Heart right ventricle (tissue), 16 donors: Measurements from ENCODE around the gene DUSP21. TPM values are rescaled to one million over a fixed set of nuclear protein-coding genes. Genes with fewer than 3 reads are reported as not detected.
"Not testable (repeated sequence)": the region's sequence is repeated elsewhere in the genome, so short reads cannot be mapped to it uniquely, and the experiment has no call there.

Experiments used
- ATAC-seq, 8 donors: fragments of 200-7000 bp; cut with Tn5 transposase; one replicate each; pipeline ENCODE4 v1.9.1; 2020; ENCODE audit warnings: mild to moderate bottlenecking in 8 of 8, moderate library complexity in 8 of 8, moderate number of reproducible peaks in 1 of 8
- DNase-seq, 2 donors: peaks; one replicate each; pipeline ENCODE4 v3.0.0-alpha.2; 2020
- H3K27ac ChIP-seq, 10 donors: fragments of 200-600 bp; sonication (generic) in 2 of 10; one replicate each; pipeline versions ENCODE4 v1.5.0 to v1.8.0; 2020 to 2022; ENCODE audit warnings: mild to moderate bottlenecking in 3 of 10
- H3K27me3 ChIP-seq, 7 donors: fragments of 200-600 bp; one replicate each; pipeline ENCODE4 v1.8.0; 2021 to 2022; ENCODE audit warnings: mild to moderate bottlenecking in 2 of 7
- H3K36me3 ChIP-seq, 9 donors: fragments of 200-600 bp; sonication (generic) in 1 of 9; one replicate each; pipeline versions ENCODE4 v1.5.0 to v1.8.0; 2020 to 2022; ENCODE audit warnings: mild to moderate bottlenecking in 2 of 9
- H3K4me1 ChIP-seq, 9 donors: fragments of 200-600 bp; sonication (generic) in 1 of 9; one replicate each; pipeline versions ENCODE4 v1.5.0 to v1.8.0; 2020 to 2022; ENCODE audit warnings: mild to moderate bottlenecking in 4 of 9
- H3K4me3 ChIP-seq, 10 donors: fragments of 200-600 bp; sonication (generic) in 2 of 10; one replicate each; pipeline versions ENCODE4 v1.5.0 to v1.8.0; 2020 to 2022; ENCODE audit warnings: mild to moderate bottlenecking in 7 of 10, moderate library complexity in 2 of 10
- H3K9me3 ChIP-seq, 11 donors: fragments of 200-600 bp in 10 of 11; sonication (generic) in 2 of 11; one replicate each; pipeline versions ENCODE4 v1.5.0 to v1.8.0; 2013 to 2022; ENCODE audit warnings: mild to moderate bottlenecking in 2 of 11, control low read depth in 1 of 11, moderate library complexity in 1 of 11
- WGBS, 2 donors: extraction: QIAGEN DNeasy Blood & Tissue Kit; methylation state at CpG; one replicate each; pipeline ENCODE4 v1.1.7; 2013; ENCODE audit warnings: inconsistent platforms in 1 of 2; 5-methylcytosine and 5-hydroxymethylcytosine counted together
- intact Hi-C, 10 donors: fragments of 100-400 bp; cut with DNase I; formaldehyde crosslinking; loops; one replicate each; pipeline versions ENCODE4 v1.11.1 to v1.14.2; 2022
- polyA plus RNA-seq, 2 donors: library from polyadenylated mRNA; stranded (reverse); fragments of 200-250 nt; gene quantifications; one replicate each; pipeline ENCODE4 v1.2.3, GENCODE V29; 2013
- total RNA-seq, 10 donors: library from RNA; stranded (reverse); fragmentation: NEBNext Ultra II Directional in 3 of 10; extraction: Animal tissue kit (Norgen Biotek cat#: 25700) in 3 of 10; gene quantifications; one replicate each; pipeline versions ENCODE4 v1.2.1 to v1.2.4, GENCODE V29; 2021 to 2023
- TF ChIP-seq, protein P1 (sequence below), 9 donors: fragments of 200-600 bp; sonication (generic) in 2 of 9; IDR thresholded peaks; one replicate each; pipeline versions ENCODE4 v1.5.0 to v1.8.0; 2021 to 2022; ENCODE audit warnings: antibody characterized with exemption in 9 of 9, mild to moderate bottlenecking in 5 of 9, moderate library complexity in 1 of 9
- donor health status: Arrhythmogenic right ventricular cardiomyopathy.
- donor health status: ischemic (EF 13 %, LVEDD 7.1; RV severe dilation, severe dysfunction).
- donor health status: healthy with polysubstance abuse.
- donor health status: DM: no; HTN: yes; CAD: no.
- donor health status: DM: no; HTN: no; CAD: no.
- donor health status: ischemic (EF 25% LVEDD 6.9; RV normal size, moderate dysfunction).
- donor health status: ischemic (EF 25% LVEDD 5.7; RV mildly dilated, moderate dysfunction).
- donor health status: healthy.
- donor health status: DM: yes; HTN: yes; CAD: no.
- donor health status: Ischemic cardiomyopathy.
- donor health status: ischemic (EF 35%, LVEDD 5.7; RV mildly dilated, moderate dysfunction).
- donor health status: nonischemic (EF 11% LVEDD 7.7; RV severe dilation, severe dysfunction).
- donor health status: DM: yes; HTN: yes; CAD: no.
- donor health status: PGD.
- donor health status: ischemic (EF 29% LVEDD 5.4; RV normal size, mild dysfunction).
- donor health status: nonischemic (EF 23%, LVEDD 6.1; RV moderate dilation, normal function).

DUSP21 gene
- total and polyA plus RNA-seq, 12 donors, result not detected

DNA sequence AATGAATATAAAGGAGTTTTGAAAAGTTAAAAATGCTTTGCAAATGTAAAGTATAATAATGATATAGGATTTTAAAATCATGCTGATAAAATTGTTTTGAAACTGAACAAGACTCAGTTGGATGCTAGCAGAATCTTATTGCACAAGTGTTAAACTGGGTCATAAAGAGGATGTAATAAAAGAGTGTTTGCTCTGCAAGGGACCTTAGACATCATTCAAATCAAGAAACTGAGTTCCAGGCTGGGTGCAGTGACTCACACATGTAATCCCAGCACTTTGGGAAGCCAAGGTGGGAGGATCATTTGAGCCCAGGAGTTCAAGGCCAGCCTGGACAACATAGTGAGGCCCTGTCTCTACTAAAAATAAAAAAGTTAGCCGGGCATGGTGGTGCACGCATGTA, 27.5 kb upstream of the DUSP21 start:
- DNase-seq (no peak), ATAC-seq (no peak)
- Histone ChIP-seq H3K4me3 (no peak overlapping the region), H3K27ac (no peak overlapping the region), H3K4me1 (no peaks in the 10 kb centered on the region), H3K27me3 (peaks cover 0 to 24% (median 0%) of the 10 kb centered on the region in 7 donors), H3K9me3 (peaks cover 0 to under 1% (median 0%) of the 10 kb centered on the region in 11 donors), H3K36me3 (no peaks in the 10 kb centered on the region)
- 96 to 98% methylated on average over 2 of the region's 2 CpGs for WGBS, 2 donors
- TF ChIP-seq, protein P1, sequence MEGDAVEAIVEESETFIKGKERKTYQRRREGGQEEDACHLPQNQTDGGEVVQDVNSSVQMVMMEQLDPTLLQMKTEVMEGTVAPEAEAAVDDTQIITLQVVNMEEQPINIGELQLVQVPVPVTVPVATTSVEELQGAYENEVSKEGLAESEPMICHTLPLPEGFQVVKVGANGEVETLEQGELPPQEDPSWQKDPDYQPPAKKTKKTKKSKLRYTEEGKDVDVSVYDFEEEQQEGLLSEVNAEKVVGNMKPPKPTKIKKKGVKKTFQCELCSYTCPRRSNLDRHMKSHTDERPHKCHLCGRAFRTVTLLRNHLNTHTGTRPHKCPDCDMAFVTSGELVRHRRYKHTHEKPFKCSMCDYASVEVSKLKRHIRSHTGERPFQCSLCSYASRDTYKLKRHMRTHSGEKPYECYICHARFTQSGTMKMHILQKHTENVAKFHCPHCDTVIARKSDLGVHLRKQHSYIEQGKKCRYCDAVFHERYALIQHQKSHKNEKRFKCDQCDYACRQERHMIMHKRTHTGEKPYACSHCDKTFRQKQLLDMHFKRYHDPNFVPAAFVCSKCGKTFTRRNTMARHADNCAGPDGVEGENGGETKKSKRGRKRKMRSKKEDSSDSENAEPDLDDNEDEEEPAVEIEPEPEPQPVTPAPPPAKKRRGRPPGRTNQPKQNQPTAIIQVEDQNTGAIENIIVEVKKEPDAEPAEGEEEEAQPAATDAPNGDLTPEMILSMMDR (IDR thresholded peaks at IDR 0.05), result no peak
- intact Hi-C loops, result no loop called here

DNA sequence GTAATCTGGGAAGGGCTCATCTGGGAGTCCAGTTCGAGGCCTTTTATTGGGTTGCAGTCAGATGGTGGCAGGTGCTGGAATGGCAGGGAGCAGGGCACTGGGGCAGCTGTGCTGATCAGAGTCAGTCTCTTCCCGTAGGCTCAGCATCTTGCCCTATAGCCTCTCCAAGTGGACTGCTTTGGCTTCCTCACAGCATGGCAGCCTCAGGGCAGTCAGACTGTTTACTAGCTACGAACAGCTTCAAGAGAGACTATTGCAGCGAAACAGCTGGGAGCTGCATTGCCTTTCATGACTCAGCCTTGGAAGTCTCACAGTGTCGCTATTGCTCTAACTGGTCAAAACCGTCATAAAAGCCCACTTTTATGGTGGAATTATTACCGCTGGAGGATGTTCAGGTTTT, 26.8 kb upstream of the DUSP21 start:
- Histone ChIP-seq H3K9me3 (peaks cover 0 to 7% (median 0%) of the 10 kb centered on the region in 11 donors), H3K27ac (no peak overlapping the region), H3K4me1 (no peaks in the 10 kb centered on the region), H3K4me3 (no peak overlapping the region), H3K36me3 (no peaks in the 10 kb centered on the region), H3K27me3 (peaks cover 0 to 20% (median 0%) of the 10 kb centered on the region in 7 donors)
- ATAC-seq (no peak), DNase-seq (no peak)
- TF ChIP-seq, protein P1 (IDR thresholded peaks at IDR 0.05), result no peak
- intact Hi-C loops, result no loop called here
- WGBS, 2 donors, result 90% methylated on average over 7 of the region's 7 CpGs

DNA sequence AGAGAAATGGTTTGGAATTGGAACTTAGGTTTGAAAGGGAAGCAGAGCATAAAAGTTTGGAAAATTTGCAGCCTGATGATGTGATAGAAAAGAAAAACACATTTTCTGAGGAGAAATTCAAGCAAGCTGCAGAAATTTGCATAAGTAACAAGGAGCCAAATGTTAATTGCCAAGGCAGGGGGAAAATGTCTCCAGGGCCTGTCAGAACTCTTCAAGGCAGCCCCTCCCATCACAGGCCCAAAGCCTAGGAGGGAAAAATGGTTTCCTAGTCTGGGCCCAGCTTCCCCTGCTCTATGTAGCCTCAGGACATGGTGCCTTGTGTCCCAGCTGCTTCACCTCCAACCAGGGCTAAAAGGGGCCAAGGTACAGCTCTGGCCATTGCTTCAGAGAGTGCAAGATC, 21.2 kb upstream of the DUSP21 start:
- intact Hi-C loops, result no loop called here
- Histone ChIP-seq H3K9me3 (peaks cover 0 to 7% (median 0%) of the 10 kb centered on the region in 11 donors), H3K36me3 (no peaks in the 10 kb centered on the region), H3K27ac (no peak overlapping the region), H3K4me3 (no peak overlapping the region), H3K27me3 (peaks cover 0 to 15% (median 0%) of the 10 kb centered on the region in 7 donors), H3K4me1 (no peaks in the 10 kb centered on the region)
- ATAC-seq (no peak), DNase-seq (no peak)
- TF ChIP-seq, protein P1 (IDR thresholded peaks at IDR 0.05), result no peak

DNA sequence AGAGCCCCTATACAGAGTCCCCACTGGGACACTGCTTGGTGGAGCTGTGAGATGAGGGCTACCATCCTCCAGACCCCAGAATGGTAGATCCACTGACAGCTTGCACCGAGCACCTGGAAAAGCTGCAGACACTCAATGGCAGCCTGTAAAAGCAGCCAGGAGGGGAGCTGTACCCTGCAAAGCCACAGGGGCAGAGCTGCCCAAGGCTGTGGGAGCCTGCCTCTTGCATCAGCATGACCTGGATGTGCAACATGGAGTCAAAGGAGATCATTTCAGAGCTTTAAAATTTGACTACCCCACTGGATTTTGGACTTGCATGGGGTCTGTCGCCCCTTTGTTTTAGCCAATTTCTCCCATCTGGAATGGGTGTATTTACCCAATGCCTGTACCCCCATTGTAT, 20.6 kb upstream of the DUSP21 start:
- WGBS, 2 donors, result 93 to 100% methylated on average over 2 of the region's 2 CpGs
- H3K4me1 ChIP-seq, H3K27ac ChIP-seq, ATAC-seq, H3K36me3 ChIP-seq, H3K4me3 ChIP-seq, intact Hi-C loops, H3K9me3 ChIP-seq, DNase-seq: not testable (repeated sequence)
- H3K27me3 ChIP-seq, result peaks cover 0 to 15% (median 0%) of the 10 kb centered on the region in 7 donors

DNA sequence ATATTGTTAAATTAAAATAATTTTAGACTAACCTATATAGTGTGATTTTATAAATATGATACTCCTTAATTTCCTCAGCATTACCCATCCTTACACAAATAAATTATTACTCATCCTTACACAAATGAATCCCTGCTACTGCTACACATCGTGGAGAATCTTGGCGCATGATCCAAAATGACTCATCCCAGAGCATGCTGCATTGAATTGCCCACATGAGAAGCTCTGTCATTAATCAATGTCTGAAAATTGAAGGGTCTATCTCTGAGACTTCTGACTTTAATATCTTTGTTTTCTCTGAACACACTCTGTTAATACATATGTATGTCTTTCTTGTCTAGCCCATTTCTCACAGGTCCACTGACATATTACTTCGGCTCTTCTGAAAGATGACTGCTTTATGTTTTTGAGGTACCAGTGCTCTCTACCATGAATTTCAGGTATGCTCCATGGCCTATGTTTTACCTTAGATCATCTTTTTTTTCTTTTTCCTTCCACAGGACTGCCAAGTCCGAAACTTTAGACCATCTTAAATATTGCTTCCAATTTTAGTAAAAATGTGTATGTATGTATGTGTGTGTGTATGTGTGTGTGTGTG, 15.7 kb upstream of the DUSP21 start:
- no peaks in the 10 kb centered on the region for H3K4me1 ChIP-seq
- TF ChIP-seq, protein P1 (IDR thresholded peaks at IDR 0.05), result no peak
- WGBS, 2 donors, result 63 to 73% methylated on average over 4 of the region's 4 CpGs
- H3K27me3 ChIP-seq, result peaks cover 0 to 15% (median 0%) of the 10 kb centered on the region in 7 donors
- DNase-seq (no peak), ATAC-seq (no peak)
- no peak overlapping the region for H3K27ac ChIP-seq
- no peak overlapping the region for H3K4me3 ChIP-seq
- no peaks in the 10 kb centered on the region for H3K9me3 ChIP-seq
- intact Hi-C loops, result no loop called here
- no peaks in the 10 kb centered on the region for H3K36me3 ChIP-seq
